Stimulated activated CD8-positive, alpha-beta memory T cell treated with anti-CD3 and anti-CD28 coated beads, Interleukin-7, amount 100 ng/mL, for 24 hours (primary cell): ENCODE data around the gene ZNF557.
"Not testable (repeated sequence)": the region's sequence is repeated elsewhere in the genome, so short reads cannot be mapped to it uniquely, and the experiment has no call there.

Experiments used
- DNase-seq: peaks from one replicate; pipeline ENCODE4 v3.0.0-alpha.2; 2020; ENCODE audit warnings: low read depth

The ZNF557 gene

DNA sequence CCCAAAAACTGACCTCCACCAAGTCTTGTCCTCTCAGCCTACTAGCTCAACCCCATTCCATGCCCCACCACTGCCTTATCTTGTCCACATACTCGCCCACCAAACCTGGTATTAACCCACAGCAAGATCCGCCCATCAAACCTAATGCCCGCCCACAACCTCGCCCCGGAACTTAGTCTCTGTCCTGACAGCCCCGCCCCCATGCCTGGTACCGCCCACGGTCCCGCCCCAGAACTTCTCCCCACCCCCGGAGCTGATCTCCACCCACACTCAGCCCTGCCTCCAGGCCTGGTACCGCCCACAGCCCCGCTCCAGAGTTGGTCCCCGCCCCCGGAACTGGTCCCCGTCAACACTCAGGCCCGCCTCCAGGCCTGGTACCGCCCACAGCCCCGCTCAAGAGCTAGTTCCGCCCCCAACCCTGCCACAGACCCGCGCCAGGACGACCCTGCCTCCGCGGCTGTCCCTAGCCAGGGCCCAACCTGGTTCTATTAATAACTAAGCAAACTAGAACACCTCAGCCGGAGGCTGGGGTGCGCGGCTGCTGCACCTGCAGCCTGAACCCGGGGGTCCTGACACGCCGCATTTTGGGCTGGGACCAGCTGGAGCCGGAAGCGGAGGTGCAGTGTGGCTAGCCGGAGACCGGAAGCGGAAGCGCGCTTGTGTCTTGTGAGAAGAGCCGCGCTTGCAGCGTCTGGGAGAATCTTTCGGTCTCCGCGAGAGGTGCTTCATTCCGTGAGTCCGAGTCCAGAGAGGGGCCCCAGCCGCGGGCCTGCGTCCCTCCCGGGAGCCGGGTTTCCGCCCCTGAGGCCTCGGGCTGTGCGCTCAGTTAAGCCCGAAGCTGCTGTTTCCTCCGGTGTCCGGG lies at the start of gene ZNF557:
ZNF557 (plus strand) TSS at position 662 of the 862 bp plus-strand sequence. CDS start 5,372 bp downstream, outside the sequence.
- peak; percentile 98 for DNase-seq

DNA sequence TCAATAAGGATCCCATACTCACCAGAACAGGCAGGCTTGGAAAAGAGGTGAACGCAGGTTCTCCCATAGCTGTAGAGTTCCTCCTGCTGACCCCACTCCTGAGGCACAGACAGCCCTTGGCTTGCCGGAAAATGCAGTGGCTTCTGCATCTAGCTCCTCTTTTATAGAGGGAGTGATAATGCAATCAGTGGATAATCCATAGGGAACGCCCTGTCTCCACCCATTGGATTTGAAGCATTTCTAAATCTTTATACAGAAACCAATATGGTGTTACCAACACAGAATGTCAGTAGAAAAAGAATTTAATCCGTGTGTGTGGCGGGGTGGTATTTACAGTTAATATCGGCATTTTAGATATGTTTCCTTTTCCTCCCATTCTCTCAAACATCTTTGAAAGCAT lies 48.2 kb upstream of the ZNF557 start, which contains the start of gene MBD3L2B:
MBD3L2B (minus strand) TSS at position 101 of the 400 bp plus-strand sequence; CDS start at position 67, 34 bp downstream.
- not testable (repeated sequence) for DNase-seq

DNA sequence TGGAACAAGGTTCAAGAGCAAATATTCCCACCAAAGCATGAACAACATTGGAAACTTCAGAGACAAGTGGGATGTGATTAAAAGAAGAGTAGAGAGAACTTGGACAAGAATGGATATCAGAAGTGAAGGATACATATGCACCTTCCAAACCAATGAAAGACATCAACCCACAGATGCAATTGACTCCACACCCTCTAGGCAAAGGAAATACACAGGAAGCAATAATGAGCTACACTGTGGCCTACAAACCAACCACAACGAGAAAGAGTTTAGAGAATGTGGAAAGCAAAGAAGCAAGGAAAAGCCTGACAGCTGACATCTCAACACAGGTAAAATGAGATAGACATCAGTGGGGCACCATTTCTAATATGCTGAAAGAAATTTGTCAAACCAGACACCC lies 40.7 kb upstream of the ZNF557 start:
- not testable (repeated sequence) for DNase-seq

DNA sequence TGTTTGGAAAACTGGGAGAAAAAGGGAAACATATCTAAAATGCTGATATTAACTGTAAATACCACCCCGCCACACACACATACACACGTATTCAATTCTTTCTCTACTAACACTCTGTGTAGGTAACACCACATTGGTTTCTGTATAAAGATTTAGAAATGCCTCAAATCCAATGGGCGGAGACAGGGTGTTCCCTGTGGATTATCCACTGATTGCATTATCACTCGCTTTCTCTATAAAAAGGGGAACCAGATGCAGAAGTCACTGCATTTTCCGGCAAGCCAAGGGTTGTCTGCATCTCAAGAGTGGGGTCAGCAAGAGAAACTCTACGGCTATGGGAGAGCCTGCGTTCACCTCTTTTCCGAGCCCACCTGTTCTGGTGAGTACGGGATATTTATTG lies 39.2 kb upstream of the ZNF557 start, which contains the start of gene MBD3L5:
MBD3L5 (plus strand) TSS at position 301 of the 400 bp plus-strand sequence; CDS start at position 335, 34 bp downstream.
- DNase-seq, result not testable (repeated sequence)

DNA sequence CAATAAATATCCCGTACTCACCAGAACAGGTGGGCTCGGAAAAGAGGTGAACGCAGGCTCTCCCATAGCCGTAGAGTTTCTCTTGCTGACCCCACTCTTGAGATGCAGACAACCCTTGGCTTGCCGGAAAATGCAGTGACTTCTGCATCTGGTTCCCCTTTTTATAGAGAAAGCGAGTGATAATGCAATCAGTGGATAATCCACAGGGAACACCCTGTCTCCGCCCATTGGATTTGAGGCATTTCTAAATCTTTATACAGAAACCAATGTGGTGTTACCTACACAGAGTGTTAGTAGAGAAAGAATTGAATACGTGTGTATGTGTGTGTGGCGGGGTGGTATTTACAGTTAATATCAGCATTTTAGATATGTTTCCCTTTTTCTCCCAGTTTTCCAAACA lies 29.4 kb upstream of the ZNF557 start, which contains the start of gene MBD3L4:
MBD3L4 (minus strand) TSS at position 101 of the 400 bp plus-strand sequence; CDS start at position 66, 35 bp downstream.
- not testable (repeated sequence) for DNase-seq

DNA sequence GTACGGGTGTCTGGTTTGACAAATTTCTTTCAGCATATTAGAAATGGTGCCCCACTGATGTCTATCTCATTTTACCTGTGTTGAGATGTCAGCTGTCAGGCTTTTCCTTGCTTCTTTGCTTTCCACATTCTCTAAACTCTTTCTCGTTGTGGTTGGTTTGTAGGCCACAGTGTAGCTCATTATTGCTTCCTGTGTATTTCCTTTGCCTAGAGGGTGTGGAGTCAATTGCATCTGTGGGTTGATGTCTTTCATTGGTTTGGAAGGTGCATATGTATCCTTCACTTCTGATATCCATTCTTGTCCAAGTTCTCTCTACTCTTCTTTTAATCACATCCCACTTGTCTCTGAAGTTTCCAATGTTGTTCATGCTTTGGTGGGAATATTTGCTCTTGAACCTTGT lies 27.9 kb upstream of the ZNF557 start:
- not testable (repeated sequence) for DNase-seq

DNA sequence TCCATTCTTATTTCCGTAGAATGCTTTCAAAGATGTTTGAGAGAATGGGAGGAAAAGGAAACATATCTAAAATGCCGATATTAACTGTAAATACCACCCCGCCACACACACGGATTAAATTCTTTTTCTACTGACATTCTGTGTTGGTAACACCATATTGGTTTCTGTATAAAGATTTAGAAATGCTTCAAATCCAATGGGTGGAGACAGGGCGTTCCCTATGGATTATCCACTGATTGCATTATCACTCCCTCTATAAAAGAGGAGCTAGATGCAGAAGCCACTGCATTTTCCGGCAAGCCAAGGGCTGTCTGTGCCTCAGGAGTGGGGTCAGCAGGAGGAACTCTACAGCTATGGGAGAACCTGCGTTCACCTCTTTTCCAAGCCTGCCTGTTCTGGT lies 20.5 kb upstream of the ZNF557 start, which contains the start of gene MBD3L2:
MBD3L2 (plus strand) TSS at position 301 of the 400 bp plus-strand sequence; CDS start at position 354, 53 bp downstream.
- DNase-seq, result not testable (repeated sequence)

DNA sequence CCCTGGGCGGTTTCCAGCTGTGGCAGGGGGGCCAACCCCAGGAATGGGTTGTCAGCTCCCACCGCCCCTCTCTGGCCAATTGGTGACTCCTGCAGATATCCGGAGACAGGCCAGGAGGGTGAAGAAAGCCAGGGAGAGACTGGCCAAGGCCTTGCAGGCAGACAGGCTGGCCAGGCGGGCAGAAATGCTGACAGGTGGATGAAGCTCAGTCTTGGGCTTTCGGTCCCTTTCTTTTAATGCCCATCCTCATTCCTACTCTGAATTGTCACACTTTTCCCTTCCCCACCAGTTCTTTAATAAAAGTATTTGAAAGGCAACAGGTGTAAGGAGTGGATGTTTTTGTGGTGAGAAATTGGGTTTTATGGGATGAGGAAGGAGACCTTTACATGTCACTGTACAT lies 18.1 kb upstream of the ZNF557 start:
- not testable (repeated sequence) for DNase-seq

DNA sequence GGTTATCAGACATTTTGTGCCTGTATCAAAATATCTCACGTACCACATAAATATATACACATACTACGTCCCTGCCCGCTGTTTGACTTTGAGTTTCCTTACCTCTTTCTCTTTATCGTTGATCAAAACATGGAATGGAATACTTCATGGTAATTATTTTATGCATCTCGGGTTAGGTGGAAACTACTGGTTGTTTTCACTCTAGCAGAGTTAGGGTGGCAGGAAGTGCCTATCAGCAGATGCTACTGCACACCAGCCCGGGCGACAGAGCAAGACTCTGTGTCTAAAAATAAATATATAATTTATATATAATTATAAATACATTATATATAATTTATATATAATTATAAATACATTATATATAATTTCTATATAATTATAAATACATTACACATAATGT lies 16.6 kb upstream of the ZNF557 start:
- not testable (repeated sequence) for DNase-seq

DNA sequence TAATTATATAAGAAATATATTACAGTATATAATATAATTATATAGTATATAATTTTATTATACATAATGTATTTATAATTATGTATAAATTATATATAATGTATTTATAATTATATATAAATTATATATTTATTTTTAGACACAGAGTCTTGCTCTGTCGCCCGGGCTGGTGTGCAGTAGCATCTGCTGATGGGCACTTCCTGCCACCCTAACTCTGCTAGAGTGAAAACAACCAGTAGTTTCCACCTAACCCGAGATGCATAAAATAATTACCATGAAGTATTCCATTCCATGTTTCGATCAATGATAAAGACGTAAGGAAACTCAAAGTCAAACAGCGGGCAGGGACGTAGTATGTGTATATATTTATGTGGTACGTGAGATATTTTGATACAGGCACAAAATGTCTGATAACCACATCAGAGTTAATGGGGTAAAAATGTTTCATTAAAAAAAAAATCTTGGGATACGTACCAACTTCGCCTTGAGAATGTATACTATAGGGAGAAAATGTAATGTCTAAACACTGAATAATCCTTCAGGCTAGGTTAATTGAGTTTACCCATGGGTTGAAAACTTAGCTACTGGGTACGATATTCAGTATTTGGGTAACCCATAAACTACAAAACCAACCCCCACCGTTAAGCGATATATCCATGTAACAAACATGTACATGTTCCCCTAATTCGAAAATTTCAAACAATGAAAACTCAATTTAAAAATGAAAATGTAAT lies 14.7 kb upstream of the ZNF557 start:
- not testable (repeated sequence) for DNase-seq

DNA sequence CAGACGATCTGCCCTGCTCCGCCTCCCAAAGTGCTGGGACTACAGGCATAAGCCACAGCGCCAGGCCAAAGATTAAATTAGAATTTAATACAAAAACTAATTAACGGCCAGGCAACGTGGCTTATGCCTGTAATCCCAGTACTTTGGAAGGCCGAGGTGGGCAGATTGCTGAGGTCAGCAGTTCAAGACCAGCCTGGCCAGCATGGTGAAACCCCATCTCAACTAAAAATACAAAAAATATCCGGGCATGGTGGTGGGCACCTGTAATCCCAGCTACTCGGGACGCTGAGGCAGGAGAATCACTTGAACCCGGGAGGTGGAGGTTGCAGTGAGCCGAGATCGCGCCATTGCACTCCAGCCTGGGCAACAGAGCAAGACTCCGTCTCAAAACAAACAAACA lies 13.8 kb upstream of the ZNF557 start:
- not testable (repeated sequence) for DNase-seq

DNA sequence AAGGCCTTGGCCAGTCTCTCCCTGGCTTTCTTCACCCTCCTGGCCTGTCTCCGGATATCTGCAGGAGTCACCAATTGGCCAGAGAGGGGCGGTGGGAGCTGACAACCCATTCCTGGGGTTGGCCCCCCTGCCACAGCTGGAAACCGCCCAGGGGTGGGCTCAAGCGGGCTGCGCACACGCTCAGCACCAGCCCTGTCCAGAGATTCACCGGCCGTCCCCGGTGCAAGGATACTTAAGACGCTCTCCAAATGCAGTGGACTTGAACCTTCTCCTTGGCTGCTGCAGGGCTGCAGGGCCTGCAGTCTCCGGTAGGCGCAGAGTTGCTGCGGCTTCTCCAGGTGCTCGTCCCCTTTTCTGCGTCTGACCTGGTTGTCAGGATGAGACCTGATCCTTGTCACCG lies 13.1 kb upstream of the ZNF557 start:
- DNase-seq, result not testable (repeated sequence)

DNA sequence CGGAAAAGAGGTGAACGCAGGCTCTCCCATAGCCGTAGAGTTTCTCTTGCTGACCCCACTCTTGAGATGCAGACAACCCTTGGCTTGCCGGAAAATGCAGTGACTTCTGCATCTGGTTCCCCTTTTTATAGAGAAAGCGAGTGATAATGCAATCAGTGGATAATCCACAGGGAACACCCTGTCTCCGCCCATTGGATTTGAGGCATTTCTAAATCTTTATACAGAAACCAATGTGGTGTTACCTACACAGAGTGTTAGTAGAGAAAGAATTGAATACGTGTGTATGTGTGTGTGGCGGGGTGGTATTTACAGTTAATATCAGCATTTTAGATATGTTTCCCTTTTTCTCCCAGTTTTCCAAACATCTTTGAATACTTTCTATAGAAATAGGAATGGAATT lies 10.9 kb upstream of the ZNF557 start, which contains the start of gene MBD3L3:
MBD3L3 (minus strand) TSS at position 101 of the 400 bp plus-strand sequence; CDS start at position 30, 71 bp downstream.
- DNase-seq, result not testable (repeated sequence)

DNA sequence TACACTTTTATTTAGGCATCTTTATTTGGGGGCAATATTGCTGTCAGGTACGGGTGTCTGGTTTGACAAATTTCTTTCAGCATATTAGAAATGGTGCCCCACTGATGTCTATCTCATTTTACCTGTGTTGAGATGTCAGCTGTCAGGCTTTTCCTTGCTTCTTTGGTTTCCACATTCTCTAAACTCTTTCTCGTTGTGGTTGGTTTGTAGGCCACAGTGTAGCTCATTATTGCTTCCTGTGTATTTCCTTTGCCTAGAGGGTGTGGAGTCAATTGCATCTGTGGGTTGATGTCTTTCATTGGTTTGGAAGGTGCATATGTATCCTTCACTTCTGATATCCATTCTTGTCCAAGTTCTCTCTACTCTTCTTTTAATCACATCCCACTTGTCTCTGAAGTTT lies 9.5 kb upstream of the ZNF557 start:
- not testable (repeated sequence) for DNase-seq

DNA sequence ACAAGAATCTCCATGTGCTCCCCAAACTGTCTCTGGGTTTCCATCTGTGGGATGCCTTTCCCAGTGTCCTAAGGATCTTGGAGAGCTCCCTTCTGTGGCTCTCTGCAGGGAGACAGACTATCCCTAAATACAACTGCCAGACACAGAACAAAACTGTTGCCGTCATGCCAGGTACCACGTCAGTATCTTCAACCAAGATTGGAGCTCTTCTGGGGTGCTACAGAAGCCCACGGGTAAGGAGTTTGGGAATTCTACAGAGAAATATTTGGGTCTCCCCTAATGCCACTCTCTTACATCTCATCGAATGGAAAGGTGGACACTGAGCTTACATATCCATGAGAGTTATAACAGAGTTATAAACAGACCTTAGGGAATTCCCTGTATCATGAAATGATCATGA lies 6.2 kb upstream of the ZNF557 start:
- no peak for DNase-seq

DNA sequence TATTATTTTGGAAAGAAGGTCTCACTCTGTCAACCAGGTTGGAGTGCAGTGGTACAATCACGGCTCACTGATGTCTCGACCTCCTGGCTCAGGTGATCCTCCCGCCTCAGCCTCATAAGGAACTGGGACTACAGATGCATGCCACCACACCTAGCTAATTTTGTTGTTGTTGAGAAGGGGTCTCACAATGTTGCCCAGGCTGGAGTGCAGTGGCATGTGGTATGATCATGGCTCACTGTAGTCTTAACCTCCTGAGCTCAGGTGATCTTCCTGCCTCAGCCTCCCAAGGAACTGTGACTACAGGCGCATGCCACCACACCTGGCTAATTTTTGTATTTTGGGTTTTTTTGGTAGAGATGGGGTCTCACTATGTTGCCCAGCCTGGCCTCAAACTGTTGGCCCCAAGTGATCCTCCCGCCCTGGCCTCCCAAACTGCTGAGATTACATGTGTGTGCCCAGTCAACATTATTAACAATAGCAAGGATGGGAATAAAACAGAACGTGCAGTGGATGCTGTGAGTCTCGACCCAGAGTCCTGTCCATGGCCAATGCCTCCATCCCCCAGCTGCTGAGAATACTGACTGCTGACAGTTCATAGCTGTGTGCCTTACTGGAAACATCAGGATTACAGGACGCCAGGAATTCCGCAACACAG lies 5.6 kb upstream of the ZNF557 start:
- DNase-seq, result no peak

DNA sequence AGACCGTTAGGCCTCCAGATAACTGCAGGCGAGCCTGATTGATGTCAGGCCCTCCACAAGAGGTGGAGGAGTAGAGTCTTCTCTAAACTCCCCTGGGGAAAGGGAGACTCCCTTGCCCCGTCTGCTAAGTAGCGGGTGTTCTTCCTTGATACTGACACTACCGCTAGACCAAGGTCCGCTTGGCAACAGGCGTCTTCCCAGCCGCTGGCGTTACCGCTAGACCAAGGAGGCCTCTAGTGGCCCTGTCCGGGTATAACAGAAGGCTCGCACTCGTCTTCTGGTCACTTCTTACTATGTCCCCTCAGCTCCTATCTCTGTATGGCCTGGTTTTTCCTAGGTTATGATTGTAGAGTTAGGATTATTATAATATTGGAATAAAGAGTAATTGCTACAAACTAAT lies 2.4 kb upstream of the ZNF557 start:
- not testable (repeated sequence) for DNase-seq

DNA sequence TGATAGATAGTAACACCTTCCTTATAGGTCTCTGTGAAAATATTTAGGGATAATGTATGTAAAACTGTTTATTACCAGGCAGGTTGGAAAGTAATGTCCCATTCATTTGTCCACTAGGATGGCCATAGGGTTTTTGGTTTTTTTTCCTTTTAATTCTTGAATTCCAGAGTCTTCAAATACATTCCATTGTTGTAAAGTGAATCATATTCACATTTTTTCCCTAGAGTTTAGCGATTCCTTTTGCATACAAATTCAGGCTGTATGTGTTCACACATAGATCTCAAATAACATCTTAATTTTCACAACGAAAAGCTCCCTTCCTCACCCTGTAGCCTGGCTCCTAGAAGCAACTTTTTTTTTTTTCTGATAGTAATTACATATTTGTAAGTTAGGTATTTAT lies 1.8 kb upstream of the ZNF557 start:
- no peak for DNase-seq

DNA sequence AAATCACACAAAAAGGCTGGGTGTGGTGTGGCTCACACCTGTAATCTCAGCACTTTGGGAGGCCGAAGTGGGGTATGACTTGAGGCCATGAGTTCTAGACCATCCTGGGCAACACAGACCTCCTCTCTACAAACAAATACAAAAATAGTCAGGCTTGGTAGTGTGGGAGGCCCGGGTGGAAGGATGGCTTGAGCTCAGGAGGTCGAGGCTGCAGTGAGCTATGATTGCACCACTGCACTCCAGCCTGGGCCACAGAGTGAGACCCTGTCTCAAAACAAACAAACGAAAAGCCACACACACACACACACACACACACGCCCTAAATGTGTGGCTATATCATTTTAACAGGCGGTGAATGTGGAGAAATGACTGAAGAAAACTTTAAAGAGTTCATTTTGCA lies 904 bp upstream of the ZNF557 start:
- no peak for DNase-seq

DNA sequence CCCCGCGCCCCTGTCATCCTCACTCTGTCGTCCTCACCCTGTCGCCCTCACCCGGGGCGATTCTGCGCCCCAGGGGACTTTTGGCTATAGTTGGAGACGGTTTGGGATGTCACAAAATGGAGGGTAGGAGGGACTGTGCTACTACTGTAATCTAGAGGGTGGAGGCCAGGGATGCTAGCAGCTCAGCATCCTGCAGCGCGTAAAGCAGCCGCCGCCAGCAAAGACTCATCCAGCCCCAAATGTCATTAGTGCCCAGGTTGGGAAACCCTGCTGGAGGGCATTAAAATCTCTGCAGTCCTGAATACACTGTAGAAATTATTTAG lies 362 bp downstream of the ZNF557 start:
- no peak for DNase-seq

DNA sequence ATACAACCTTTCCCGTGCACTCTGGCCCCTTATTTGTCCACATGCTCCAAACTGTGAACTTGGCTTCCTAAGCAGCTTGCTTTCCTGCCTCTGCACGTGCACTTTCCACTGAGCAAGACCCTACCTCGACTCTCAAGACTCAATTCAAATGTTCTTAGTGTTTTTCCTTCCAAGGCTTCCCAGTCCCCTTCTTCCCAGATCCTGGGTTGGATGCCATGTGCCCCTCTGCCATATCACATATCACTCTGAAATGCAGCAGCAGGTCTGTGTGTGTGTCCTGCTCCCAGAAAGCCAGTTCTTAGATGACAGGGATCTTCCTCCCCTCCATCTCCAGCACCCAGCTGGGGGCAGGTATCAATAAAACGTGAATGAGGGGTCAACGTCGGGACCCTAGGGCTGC lies 3.0 kb downstream of the ZNF557 start:
- no peak for DNase-seq

DNA sequence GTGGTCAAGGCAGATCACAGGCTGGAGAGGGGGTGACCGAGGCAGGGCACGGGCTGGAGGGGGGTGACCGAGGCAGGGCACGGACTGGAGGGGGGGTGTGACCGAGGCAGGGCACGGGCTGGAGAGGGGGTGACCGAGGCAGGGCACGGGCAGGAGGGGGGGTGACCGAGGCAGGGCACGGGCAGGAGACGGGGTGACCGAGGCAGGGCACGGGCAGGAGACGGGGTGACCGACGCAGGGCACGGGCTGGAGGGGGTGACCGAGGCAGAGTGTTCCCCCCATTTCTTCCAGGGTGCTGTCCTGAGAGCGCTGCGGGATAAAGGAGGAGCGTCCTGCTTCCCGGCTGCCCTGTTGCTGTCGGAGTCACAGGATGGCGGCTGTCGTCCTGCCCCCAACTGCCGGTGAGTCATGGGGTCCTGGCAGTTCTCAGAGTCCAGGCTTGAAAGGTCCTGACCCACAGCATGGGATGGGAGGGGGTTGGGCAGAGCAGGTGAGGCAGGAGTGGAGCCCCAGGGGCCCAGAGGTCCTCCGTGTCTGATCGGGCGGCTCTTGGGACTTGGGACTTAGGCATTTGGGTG lies 5.3 kb downstream of the ZNF557 start:
- DNase-seq, result no peak
